Vagina (tissue), 2 donors: Measurements from ENCODE around the gene TMCC2. TPM values are rescaled to one million over a fixed set of nuclear protein-coding genes. Genes with fewer than 3 reads are reported as not detected.
A peak's percentile ranks its signal among the peaks of the same experiment; 100 is the strongest.

Experiments
- DNase-seq, 2 donors: peaks; one replicate each; pipeline ENCODE4 v3.0.0-alpha.2; 2017; ENCODE audit errors: extremely low spot score in 2 of 2
- H3K27ac ChIP-seq: fragments of 200-600 bp; sonication (generic); one replicate; pipeline ENCODE4 v1.5.1; 2019
- H3K27me3 ChIP-seq: fragments of 200-600 bp; sonication (generic); one replicate; pipeline ENCODE4 v1.5.1; 2019
- H3K36me3 ChIP-seq, 2 donors: fragments of 200-600 bp; sonication (generic); one replicate each; pipeline ENCODE4 v1.5.1; 2017 to 2019
- H3K4me1 ChIP-seq: fragments of 200-600 bp; sonication (generic); one replicate; pipeline ENCODE4 v1.5.1; 2019
- H3K4me3 ChIP-seq, 2 donors: fragments of 200-600 bp; sonication (generic); 1 replicate in 1 of 2; 2 replicates in 1 of 2; pipeline ENCODE4 v1.5.1; 2016 to 2019
- H3K9me3 ChIP-seq: fragments of 200-600 bp; sonication (generic); one replicate; pipeline ENCODE4 v1.5.1; 2019
- POLR2A ChIP-seq, 2 donors: fragments of 450-650 bp; IDR thresholded peaks; one replicate each; pipeline ENCODE4 v1.6.1; 2017; ENCODE audit warnings: antibody characterized with exemption in 2 of 2, mild to moderate bottlenecking in 2 of 2, moderate library complexity in 2 of 2
- POLR2AphosphoS5 ChIP-seq, 2 donors: sonication (generic); formaldehyde crosslinking; IDR thresholded peaks; one replicate each; pipeline ENCODE4 v1.9.0; 2017; ENCODE audit warnings: antibody characterized with exemption in 2 of 2, mild to moderate bottlenecking in 2 of 2, low read depth in 1 of 2; ENCODE audit not compliant: insufficient read depth in 1 of 2
- intact Hi-C: fragments of 100-400 bp; cut with DNase I; formaldehyde crosslinking; loops from one replicate; pipeline ENCODE4 v1.15.1; 2023
- total RNA-seq: library from RNA; depleted of rRNA; stranded (reverse); fragments of >200 nt; gene quantifications from one replicate; pipeline ENCODE4 v1.2.3, GENCODE V29; 2016
- TF ChIP-seq, protein P1 (sequence below), 3 experiments: fragments of 450-650 bp in 2 of 3; fragments of 200-600 bp in 1 of 3; sonication (generic) in 1 of 3; IDR thresholded peaks; one replicate each; pipeline ENCODE4 v1.5.1; 2017 to 2019; ENCODE audit warnings: antibody characterized with exemption in 3 of 3, mild to moderate bottlenecking in 2 of 3, moderate library complexity in 2 of 3

Gene TMCC2
- total RNA-seq, 1 donor from 2014 or later = 4.9 TPM

DNA sequence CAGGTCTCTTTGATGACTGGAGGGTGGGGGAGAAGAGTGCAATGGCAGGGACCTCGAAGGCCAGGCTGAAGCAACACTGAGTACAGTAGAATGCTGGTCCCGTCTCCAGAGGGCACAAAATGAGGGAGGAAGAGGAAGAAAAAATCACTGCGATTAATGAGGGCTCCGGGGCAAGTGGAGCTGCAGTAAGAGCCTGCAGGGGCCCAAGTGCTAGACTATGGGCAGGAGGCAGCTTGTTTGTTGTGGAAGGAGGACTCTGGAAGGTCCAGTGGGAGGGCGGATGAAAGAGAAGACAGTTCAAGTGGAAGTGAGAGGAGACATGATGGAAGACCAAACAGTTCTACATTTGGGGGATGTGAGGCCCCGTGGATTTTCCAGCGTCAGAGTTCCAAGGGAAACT is 17.4 kb downstream of the TMCC2 start:
- TF ChIP-seq POLR2A (IDR thresholded peaks at IDR 0.05) (no peak), POLR2AphosphoS5 (IDR thresholded peaks at IDR 0.05; ENCODE audit: insufficient read depth in 1 of 2, low read depth in 1 of 2) (no peak)
- TF ChIP-seq, protein P1, sequence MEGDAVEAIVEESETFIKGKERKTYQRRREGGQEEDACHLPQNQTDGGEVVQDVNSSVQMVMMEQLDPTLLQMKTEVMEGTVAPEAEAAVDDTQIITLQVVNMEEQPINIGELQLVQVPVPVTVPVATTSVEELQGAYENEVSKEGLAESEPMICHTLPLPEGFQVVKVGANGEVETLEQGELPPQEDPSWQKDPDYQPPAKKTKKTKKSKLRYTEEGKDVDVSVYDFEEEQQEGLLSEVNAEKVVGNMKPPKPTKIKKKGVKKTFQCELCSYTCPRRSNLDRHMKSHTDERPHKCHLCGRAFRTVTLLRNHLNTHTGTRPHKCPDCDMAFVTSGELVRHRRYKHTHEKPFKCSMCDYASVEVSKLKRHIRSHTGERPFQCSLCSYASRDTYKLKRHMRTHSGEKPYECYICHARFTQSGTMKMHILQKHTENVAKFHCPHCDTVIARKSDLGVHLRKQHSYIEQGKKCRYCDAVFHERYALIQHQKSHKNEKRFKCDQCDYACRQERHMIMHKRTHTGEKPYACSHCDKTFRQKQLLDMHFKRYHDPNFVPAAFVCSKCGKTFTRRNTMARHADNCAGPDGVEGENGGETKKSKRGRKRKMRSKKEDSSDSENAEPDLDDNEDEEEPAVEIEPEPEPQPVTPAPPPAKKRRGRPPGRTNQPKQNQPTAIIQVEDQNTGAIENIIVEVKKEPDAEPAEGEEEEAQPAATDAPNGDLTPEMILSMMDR (IDR thresholded peaks at IDR 0.05) = no peak

DNA sequence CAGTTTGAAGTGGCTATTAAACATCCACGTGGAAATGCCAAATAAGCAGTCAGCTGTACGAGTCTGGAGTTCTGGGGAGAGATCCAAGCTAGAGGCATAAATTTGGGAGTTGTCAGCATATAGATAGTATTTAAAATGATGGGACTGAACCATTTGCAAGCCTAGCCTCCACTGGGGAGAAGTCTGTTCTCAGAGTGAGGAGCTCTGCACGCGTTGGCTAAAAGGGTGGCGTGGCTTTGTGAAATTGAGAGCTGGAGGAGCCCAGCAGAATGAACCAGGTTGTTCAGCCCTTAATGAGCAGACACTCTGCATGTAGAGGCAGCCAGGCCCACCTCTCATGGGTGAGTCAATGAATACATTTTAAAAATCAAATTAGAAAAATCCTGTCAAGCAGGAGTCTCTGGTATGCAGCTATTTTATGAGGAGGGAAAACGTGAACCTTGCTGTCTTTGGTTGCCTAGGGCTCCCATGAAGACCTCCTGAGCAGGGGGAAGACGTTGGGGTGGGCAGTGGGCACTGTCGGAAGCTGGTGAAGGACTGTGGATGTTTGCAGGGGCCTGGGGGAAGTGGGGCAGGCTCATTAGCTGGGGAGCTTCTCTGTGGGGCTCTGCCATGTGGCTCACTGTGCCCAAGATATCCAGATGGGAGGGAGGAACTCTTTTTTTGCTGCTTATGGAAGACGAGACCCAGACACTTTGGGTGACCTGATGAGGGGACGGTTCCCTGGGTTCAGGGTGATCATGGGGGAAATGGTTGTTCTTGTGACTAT is 18.8 kb downstream of the TMCC2 start:
- no peak for DNase-seq
- TF ChIP-seq, protein P1 (IDR thresholded peaks at IDR 0.05) = no peak
- TF ChIP-seq POLR2A (IDR thresholded peaks at IDR 0.05) = no peak
- TF ChIP-seq POLR2AphosphoS5 (IDR thresholded peaks at IDR 0.05; ENCODE audit: insufficient read depth in 1 of 2, low read depth in 1 of 2) = no peak
- Histone ChIP-seq H3K9me3 (no peaks in the 10 kb centered on the region), H3K36me3 (no peaks in the 10 kb centered on the region), H3K4me3 (no peak overlapping the region), H3K4me1 (peaks cover 25% of the 10 kb centered on the region), H3K27me3 (no peaks in the 10 kb centered on the region), H3K27ac (no peak overlapping the region)
- intact Hi-C loops = no loop called here

More for the DNA sequence above, 17.4 kb downstream of the TMCC2 start:
- no peak for DNase-seq
- no peaks in the 10 kb centered on the region for H3K27me3 ChIP-seq
- no peaks in the 10 kb centered on the region for H3K36me3 ChIP-seq
- H3K4me1 ChIP-seq = peaks cover 25% of the 10 kb centered on the region
- intact Hi-C loops = no loop called here
- H3K9me3 ChIP-seq = no peaks in the 10 kb centered on the region
- H3K4me3 ChIP-seq = no peak overlapping the region
- no peak overlapping the region for H3K27ac ChIP-seq

DNA sequence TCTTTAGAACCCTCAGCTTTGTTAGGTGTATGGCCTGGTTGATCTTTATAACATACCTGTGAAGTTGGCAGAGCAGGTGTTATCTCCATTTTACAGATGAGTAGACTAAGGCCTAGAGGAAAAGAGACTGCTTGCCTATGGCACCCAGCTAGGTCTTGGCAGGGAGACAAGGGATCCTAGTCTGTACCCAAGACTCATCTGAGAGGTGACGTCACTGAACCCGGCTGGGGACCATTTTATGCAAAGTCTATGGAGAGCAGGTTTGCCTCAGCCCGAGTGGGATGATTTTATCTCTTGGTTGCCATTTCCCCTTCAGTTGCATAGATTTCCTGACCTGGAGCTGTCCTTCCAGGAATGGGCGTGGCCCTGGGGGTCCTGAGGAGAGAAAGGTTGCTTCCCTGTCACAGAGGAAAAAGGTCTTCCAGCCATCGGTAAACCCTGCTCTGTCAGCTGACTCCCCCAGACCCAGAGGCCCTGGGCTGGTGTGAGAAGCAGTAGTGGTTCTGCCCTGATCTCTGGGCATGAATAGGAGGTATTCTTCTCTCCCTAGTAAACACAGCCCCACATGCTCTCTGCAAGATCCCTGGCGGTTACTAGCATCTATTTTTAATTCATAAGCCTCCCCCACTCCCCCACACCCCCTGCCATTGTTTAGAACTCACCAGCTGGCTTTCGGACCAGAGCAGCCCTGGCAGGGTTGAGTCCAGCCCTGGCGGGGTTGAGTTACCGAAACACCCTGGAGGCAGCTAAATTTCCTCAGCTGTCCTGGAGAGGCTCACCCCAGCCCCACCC is 19.6 kb downstream of the TMCC2 start:
- H3K4me3 ChIP-seq = no peak overlapping the region
- H3K4me1 ChIP-seq = peaks cover 25% of the 10 kb centered on the region
- intact Hi-C loops = no loop called here
- no peaks in the 10 kb centered on the region for H3K36me3 ChIP-seq
- peak overlapping the region; percentile 32 for H3K27ac ChIP-seq
- H3K9me3 ChIP-seq = no peaks in the 10 kb centered on the region
- DNase-seq = no peak
- TF ChIP-seq, protein P1 (IDR thresholded peaks at IDR 0.05) = no peak
- TF ChIP-seq POLR2AphosphoS5 (IDR thresholded peaks at IDR 0.05; ENCODE audit: insufficient read depth in 1 of 2, low read depth in 1 of 2) (peak in 1 of 2 donors; percentile 14), POLR2A (IDR thresholded peaks at IDR 0.05) (no peak)
- H3K27me3 ChIP-seq = no peaks in the 10 kb centered on the region

DNA sequence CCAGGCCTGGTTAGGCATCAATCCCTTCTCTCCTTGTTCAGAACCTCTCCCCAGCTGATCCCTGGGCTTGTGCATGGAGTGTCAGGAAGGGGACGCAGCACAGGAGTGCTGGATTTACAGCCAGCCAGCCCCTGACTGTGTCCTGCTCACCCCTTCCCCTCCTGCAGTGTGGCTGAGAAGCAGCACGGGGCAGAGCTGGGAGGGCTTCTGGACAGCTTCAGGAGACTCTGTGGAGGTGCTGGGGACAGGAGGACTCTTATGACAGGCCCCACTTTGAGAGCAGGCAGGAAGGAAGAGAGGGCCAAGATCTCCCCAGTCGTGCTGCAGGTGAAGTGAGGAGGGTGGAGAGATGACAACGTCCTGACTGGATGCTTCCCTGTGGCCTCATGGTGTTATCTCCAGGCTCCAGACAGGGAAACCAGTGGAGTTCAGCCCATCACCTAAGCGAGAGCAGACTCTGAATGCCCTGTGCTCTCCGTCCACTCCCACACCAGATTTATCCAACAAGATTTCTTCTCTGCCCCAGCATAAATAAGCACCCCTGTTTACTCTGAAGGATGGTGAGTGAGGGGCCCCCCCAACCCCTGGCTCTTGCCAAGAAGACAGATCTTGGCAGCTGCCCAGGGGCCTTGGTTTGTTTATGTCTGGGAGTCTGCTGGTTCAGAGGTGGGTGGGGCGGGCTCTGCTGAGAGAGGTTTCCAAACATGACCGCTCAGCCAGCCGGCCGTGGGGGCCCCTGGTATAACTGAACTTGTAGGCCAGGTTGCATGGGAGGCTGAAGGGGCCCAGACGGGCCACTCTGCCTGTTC is 21.3 kb downstream of the TMCC2 start:
- no peaks in the 10 kb centered on the region for H3K9me3 ChIP-seq
- H3K27me3 ChIP-seq = no peaks in the 10 kb centered on the region
- DNase-seq = no peak
- intact Hi-C loops = no loop called here
- no peaks in the 10 kb centered on the region for H3K36me3 ChIP-seq
- H3K27ac ChIP-seq = peak overlapping the region; percentile 7
- TF ChIP-seq POLR2AphosphoS5 (IDR thresholded peaks at IDR 0.05; ENCODE audit: insufficient read depth in 1 of 2, low read depth in 1 of 2) (no peak), POLR2A (IDR thresholded peaks at IDR 0.05) (no peak)
- TF ChIP-seq, protein P1 (IDR thresholded peaks at IDR 0.05) = no peak
- peaks cover 25% of the 10 kb centered on the region for H3K4me1 ChIP-seq
- no peak overlapping the region for H3K4me3 ChIP-seq
